GM13977 (cell line): Measurements from ENCODE around the gene BTF3.

Experiments used
- DNase-seq: peaks from one replicate; pipeline ENCODE4 v3.0.0; 2012; ENCODE audit warnings: low spot score
- in situ Hi-C: fragments of 300-500 bp; cut with MboI; formaldehyde crosslinking; loops from one replicate; pipeline ENCODE4 v1.12.0; 2022; ENCODE audit warnings: low sequenced_read_pairs, low pct_unique_long_range_greater_than_20kb, mixed read lengths, inconsistent platforms; ENCODE audit not compliant: unreplicated experiment
- TF ChIP-seq, protein P1 (sequence below): IDR thresholded peaks from 2 replicates; pipeline ENCODE4 v1.5.1; 2012; ENCODE audit warnings: mild to moderate bottlenecking, control low read depth; ENCODE audit not compliant: insufficient read depth; ENCODE audit errors: extremely low read depth, missing control alignments

The BTF3 gene

DNA sequence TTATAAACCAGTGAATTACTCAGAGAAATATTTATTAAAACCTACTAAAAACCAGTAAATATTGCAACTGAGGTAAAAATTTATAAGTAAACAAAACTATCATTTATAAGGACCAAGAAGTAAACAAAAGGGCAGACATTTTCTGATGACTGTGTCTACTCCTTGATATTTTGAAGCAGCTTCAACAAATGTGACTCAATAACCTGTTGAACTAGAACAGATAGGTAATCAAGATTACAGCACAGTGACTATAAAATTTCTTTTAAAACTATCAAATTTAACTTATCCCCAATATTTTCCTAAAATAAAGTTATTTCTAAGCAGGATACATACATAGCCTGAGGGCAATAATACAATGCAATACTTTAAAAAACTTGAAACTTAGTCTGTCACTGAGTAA is 54.4 kb downstream of the BTF3 start:
- DNase-seq, result no peak
- in situ Hi-C loops, result no loop called here
- TF ChIP-seq, protein P1, sequence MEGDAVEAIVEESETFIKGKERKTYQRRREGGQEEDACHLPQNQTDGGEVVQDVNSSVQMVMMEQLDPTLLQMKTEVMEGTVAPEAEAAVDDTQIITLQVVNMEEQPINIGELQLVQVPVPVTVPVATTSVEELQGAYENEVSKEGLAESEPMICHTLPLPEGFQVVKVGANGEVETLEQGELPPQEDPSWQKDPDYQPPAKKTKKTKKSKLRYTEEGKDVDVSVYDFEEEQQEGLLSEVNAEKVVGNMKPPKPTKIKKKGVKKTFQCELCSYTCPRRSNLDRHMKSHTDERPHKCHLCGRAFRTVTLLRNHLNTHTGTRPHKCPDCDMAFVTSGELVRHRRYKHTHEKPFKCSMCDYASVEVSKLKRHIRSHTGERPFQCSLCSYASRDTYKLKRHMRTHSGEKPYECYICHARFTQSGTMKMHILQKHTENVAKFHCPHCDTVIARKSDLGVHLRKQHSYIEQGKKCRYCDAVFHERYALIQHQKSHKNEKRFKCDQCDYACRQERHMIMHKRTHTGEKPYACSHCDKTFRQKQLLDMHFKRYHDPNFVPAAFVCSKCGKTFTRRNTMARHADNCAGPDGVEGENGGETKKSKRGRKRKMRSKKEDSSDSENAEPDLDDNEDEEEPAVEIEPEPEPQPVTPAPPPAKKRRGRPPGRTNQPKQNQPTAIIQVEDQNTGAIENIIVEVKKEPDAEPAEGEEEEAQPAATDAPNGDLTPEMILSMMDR, result no peak
